WTC11 (cell line): Measurements from ENCODE around the gene FPR2.

Experiments
- CREM ChIP-seq: sonication (generic); formaldehyde crosslinking; IDR thresholded peaks from 2 replicates; pipeline ENCODE4 v1.8.1; 2022; ENCODE audit warnings: mild to moderate bottlenecking, missing genetic modification reagents, moderate library complexity
- ESRRA ChIP-seq: sonication (generic); formaldehyde crosslinking; IDR thresholded peaks from 2 replicates; pipeline ENCODE4 v1.8.1; 2022; ENCODE audit warnings: mild to moderate bottlenecking, missing genetic modification reagents, borderline replicate concordance
- ZNF138 ChIP-seq: sonication (generic); formaldehyde crosslinking; conservative IDR thresholded peaks from 2 replicates; pipeline ENCODE4 v1.8.1; 2022; ENCODE audit warnings: mild to moderate bottlenecking, moderate library complexity, missing genetic modification reagents
- ZNF671 ChIP-seq: fragments of 250-450 bp; sonication (Bioruptor Pico); IDR thresholded peaks from 2 replicates; pipeline ENCODE4 v1.8.0; 2021; ENCODE audit warnings: mild to moderate bottlenecking
- TF ChIP-seq, protein P1 (sequence below): fragments of 200-600 bp; IDR thresholded peaks from 2 replicates; pipeline ENCODE4 v1.8.0; 2022; ENCODE audit warnings: antibody characterized with exemption
- TF ChIP-seq, protein P2 (sequence below): sonication (generic); formaldehyde crosslinking; IDR thresholded peaks from 2 replicates; pipeline ENCODE4 v1.8.0; 2023; ENCODE audit warnings: mild to moderate bottlenecking, missing genetic modification reagents
- TF ChIP-seq, protein P3 (sequence below): sonication (generic); formaldehyde crosslinking; IDR thresholded peaks from 2 replicates; pipeline ENCODE4 v1.8.0; 2023; ENCODE audit warnings: missing genetic modification reagents
- TF ChIP-seq, protein P4 (sequence below): sonication (generic); formaldehyde crosslinking; IDR thresholded peaks from 2 replicates; pipeline ENCODE4 v1.8.0; 2022; ENCODE audit warnings: mild to moderate bottlenecking, missing genetic modification reagents

DNA sequence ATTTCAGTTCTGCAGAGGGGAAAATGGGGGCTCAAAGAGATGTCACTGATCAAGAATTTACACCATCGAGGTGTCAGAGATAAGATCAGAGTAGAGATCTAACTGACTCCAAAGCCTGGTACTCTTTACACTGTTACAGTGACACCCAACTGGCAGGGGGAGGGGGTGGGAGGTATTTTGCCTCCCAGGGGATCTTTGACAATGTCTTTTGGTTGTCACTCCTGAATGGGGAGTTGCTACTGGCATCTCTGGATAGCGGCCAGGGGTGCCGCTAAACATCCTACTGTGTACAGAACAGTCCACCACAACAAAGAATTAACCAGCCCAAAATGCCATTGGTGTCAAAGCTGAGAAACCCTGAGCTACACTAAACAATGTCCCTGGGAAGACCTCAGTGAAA lies 37.1 kb downstream of the FPR2 start:
- TF ChIP-seq, protein P1, sequence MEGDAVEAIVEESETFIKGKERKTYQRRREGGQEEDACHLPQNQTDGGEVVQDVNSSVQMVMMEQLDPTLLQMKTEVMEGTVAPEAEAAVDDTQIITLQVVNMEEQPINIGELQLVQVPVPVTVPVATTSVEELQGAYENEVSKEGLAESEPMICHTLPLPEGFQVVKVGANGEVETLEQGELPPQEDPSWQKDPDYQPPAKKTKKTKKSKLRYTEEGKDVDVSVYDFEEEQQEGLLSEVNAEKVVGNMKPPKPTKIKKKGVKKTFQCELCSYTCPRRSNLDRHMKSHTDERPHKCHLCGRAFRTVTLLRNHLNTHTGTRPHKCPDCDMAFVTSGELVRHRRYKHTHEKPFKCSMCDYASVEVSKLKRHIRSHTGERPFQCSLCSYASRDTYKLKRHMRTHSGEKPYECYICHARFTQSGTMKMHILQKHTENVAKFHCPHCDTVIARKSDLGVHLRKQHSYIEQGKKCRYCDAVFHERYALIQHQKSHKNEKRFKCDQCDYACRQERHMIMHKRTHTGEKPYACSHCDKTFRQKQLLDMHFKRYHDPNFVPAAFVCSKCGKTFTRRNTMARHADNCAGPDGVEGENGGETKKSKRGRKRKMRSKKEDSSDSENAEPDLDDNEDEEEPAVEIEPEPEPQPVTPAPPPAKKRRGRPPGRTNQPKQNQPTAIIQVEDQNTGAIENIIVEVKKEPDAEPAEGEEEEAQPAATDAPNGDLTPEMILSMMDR = no peak
- TF ChIP-seq, protein P2, sequence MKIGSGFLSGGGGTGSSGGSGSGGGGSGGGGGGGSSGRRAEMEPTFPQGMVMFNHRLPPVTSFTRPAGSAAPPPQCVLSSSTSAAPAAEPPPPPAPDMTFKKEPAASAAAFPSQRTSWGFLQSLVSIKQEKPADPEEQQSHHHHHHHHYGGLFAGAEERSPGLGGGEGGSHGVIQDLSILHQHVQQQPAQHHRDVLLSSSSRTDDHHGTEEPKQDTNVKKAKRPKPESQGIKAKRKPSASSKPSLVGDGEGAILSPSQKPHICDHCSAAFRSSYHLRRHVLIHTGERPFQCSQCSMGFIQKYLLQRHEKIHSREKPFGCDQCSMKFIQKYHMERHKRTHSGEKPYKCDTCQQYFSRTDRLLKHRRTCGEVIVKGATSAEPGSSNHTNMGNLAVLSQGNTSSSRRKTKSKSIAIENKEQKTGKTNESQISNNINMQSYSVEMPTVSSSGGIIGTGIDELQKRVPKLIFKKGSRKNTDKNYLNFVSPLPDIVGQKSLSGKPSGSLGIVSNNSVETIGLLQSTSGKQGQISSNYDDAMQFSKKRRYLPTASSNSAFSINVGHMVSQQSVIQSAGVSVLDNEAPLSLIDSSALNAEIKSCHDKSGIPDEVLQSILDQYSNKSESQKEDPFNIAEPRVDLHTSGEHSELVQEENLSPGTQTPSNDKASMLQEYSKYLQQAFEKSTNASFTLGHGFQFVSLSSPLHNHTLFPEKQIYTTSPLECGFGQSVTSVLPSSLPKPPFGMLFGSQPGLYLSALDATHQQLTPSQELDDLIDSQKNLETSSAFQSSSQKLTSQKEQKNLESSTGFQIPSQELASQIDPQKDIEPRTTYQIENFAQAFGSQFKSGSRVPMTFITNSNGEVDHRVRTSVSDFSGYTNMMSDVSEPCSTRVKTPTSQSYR (CRISPR knock-in tag) = no peak
- TF ChIP-seq ZNF671 (CRISPR knock-in tag) = no peak
- TF ChIP-seq ZNF138 = no peak
- no peak for TF ChIP-seq CREM
- TF ChIP-seq, protein P3, sequence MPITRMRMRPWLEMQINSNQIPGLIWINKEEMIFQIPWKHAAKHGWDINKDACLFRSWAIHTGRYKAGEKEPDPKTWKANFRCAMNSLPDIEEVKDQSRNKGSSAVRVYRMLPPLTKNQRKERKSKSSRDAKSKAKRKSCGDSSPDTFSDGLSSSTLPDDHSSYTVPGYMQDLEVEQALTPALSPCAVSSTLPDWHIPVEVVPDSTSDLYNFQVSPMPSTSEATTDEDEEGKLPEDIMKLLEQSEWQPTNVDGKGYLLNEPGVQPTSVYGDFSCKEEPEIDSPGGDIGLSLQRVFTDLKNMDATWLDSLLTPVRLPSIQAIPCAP (CRISPR knock-in tag) = no peak
- TF ChIP-seq ESRRA (CRISPR knock-in tag) = no peak
- TF ChIP-seq, protein P4, sequence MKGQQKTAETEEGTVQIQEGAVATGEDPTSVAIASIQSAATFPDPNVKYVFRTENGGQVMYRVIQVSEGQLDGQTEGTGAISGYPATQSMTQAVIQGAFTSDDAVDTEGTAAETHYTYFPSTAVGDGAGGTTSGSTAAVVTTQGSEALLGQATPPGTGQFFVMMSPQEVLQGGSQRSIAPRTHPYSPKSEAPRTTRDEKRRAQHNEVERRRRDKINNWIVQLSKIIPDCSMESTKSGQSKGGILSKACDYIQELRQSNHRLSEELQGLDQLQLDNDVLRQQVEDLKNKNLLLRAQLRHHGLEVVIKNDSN = no peak
